Activated CD4-positive, CD25-positive, alpha-beta regulatory T cell treated with anti-CD3 and anti-CD28 coated beads, Interleukin-2, amount 50 U/mL, for 24 hours (primary cell): ENCODE data around the gene PDCD2L.
"Not testable (repeated sequence)": the region's sequence is repeated elsewhere in the genome, so short reads cannot be mapped to it uniquely, and the experiment has no call there.

ENCODE experiments used
- ATAC-seq, 2 donors: fragments of 150-1000 bp; cut with Tn5 transposase; one replicate each; pipeline ENCODE4 v1.10.0; 2021; ENCODE audit warnings: mild to moderate bottlenecking in 1 of 2, moderate library complexity in 1 of 2

Gene PDCD2L

DNA sequence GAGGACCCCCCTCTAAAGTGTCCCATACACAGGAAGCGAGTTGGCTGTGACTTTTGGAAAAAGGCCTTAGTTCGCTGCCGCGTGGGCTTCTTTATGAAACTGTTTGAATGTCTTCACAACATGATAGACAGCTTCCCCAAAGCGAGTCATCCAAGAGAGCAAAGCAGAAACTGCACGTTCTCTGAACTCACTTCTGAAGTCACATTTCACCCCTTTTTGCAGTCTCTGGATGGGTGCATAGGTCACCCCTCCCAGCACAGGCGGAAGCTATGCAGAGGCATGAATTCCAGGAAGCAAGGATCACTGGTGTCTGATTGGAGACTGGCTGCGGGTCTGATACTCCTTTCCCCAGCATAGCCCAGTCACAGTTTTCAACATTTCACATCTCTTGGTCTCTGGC lies 28.6 kb upstream of the PDCD2L start:
- no peak for ATAC-seq

DNA sequence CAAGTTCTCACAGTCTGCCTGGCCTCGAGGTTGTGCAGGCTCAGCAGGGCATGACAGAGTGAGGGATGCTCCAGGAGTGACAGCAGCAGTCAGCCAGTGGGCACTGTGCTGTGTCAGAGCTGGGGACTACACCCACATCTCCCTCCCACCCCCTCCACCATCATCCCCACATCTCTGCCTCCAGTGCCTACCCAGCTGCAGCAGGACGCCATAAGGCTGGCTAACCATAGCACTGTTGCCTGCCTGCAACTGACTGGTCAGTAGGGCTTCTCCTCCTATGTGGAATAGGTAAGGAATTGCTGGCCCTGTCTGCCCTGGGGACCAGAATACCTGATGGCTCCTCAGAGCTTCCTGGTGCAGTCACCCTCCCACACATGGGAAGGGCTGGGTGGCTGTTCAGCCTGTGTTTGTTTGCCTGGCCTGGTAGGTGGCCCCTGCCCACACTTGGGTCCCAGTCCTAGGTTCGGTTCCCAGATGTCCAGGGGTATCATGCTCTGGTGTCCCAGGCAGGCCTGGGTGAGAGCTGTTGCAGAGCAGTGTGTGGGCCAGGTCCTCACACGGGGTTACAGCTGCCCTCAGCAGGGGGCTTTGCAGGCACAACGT lies 23.5 kb upstream of the PDCD2L start:
- ATAC-seq: no peak

DNA sequence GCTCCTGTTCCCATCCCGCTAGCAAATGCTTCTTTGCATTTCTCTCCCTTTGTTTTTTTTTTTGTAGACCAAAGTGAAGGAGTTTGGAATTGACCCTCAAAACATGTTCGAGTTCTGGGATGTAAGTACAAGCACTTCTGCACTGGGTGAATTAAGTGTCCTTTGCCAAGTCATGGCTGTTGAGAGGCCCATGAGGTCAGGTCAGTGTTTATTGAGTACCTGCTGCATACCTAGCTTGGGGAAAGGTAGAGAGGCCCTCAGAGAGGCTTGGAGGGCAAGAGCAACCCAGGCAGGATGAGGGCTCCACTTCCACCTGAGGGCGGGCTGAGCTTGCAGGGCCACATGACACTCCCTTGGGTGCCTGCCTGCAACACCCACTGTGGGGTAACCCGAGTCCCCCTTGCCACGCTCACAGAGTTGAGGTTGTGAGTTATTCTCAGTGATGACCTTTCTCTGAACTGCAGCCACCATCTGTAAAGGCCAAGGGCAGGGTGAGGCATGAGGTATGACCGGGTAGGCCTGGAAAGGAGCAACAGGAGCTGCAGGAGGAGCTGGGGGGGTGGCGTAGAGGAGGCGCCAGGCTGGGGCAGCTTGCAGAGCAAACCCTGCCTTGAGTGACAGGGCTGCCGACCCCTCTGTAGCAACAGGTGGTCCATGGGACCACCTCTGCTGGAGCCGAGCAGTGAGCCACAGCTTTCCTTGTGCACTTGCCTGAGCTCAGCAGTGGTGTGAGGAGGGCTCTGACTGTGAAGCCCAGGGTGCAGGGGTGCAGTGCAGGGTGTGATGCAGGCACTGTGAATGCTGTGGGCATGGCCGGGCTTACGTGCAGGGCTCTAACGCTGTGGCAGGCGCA lies 22.6 kb upstream of the PDCD2L start:
- ATAC-seq: no peak

DNA sequence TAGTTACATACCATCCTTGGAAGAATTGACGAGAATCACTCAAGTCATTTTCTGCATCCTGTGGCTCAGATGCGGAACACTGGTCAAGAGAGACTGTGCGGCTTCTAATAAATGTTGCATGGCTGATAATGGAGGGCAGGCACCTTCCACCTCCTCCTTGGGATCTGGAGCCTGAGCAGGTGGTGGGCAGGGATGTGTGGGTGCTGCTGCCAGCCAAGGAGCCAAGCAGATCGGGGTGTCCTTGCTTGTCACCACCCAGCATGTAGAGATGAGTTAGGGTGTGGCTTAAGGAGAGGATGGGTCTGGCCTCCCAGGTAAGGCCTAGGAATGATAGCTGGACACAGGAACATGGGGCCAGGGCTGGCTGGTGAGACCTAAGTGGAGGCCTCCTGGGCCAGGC lies 21.7 kb upstream of the PDCD2L start:
- no peak for ATAC-seq

DNA sequence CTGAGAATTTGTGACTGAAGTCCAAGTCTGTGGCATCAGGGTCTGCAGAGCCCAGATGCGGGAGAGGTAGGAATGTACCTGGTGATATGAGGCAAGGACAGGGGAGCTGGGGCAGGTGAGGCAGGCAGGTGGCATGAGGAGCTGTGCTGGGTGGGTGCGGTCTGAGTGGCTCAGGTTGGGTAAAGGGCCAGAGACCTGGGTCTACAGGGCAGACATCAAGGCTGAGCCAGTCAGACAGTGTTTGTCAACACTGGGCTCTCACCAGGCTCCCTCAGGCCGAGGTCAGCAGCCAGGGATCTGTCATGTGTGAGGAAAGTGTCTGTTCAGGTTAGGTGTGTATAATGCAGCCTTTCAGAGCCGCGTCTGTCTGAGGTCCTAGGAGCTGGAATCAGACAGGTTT lies 20.6 kb upstream of the PDCD2L start:
- no peak for ATAC-seq

DNA sequence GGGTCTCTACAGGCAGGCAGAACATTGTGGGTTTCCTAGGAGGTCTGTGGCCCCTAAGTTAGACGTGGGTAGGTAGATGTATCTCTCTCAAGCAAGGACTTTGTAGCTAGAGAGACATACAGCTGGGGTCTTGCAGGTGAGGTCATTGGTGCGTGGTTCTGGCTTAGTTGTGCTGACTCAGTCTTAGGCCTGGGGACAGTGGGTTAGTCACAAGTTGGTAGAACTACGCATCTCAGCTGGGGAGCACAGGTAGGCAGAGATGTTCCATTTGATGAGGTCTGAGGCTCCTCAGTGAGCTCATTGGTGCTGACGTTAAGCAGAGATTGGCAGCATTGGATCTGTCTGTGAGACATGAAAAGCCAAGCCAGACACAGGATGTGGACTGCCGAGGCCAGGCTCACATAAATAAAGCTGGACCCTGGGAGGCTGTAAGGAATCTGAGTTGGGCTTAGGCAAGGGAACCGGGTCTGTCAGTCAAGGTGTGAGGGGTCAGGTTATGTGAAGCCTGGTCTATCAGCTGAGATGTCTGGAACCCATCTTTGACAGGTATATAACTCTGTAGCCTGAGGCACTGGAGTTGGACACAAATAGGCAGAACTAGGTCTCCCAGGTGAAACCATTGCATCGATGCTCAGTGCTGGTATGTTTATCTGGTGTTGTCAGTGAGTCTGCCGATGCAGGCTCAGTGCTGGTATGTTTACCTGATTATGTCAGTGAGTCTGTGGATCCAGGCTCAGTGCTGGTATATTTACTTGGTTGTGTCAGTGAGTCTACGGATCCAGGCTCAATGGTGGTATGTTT lies 17.4 kb upstream of the PDCD2L start:
- no peak for ATAC-seq

DNA sequence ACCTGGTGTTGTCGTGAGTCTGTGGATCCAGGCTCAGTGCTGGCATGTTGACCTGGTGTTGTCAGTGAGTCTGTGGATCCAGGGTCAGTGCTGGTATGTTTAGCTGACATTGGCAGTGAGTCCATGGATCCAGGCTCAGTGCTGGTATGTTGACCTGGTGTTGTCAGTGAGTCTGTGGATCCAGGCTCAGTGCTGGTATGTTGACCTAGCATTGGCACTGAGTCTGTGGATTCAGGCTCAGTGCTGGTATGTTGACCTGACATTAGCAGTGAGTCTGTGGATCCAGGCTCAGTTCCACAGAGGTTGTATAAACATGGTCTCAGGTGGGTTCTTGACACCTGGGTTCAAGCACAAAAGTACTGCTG lies 16.8 kb upstream of the PDCD2L start:
- ATAC-seq: no peak

DNA sequence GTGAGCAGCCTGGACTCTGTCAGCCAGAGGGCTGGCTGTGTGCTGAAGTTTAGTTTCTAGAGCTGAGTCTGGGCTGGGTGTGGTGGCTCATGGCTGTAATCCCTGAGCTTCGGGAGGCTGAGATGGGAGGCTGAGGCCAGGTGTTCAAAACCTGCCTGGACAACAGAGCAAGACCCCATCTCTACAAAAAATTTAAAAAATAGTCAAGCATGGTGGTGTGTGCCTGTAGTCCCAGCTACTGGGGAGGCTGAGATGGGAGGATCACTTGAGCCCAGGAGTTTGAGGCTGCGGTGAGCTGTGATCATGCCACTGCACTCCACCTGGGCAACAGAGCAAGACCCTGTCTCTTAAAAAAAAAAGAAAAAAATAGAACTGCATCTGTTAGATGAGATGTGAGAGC lies 15.5 kb upstream of the PDCD2L start:
- not testable (repeated sequence) for ATAC-seq

DNA sequence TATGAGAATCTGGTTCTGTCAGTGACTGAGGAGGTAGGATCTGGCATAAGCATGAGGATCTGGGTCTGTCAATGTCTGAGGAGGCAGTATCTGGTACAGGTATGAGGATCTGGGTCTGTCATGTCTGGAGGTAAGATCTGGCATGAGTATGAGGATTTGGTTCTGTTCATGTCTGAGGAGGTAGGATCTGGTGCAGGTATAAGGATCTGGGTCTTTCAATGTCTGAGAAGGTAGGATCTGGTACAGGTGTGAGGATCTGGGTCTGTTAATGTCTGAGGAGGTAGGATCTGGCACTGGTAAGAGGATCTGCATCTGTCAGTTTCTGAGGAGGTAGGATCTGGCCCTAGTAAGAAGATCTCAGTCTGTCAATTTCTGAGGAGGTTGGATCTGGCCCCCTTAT lies 12.4 kb upstream of the PDCD2L start:
- no peak for ATAC-seq

DNA sequence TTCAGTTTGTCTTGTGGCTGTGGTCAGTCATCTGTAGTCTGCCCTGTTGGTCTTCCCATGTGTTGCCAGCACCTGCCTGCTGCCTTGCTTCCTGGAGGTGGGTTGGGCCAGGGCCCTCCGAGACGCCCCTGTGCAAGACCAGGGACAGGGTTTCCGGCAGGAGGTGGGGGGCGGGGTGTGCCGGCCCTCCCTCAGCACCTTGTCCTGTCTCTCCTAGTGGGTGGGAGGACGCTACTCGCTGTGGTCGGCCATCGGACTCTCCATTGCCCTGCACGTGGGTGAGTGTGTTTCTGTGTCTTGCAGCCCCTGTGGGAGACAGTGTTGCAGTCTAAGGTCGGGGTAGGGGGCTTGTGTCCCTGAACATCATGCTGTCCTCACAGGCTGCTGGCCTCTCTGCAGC lies 11.2 kb upstream of the PDCD2L start:
- no peak for ATAC-seq

GRCh38 chr19:34393629-34394028 lies 10.6 kb upstream of the PDCD2L start:
- ATAC-seq: no peak

DNA sequence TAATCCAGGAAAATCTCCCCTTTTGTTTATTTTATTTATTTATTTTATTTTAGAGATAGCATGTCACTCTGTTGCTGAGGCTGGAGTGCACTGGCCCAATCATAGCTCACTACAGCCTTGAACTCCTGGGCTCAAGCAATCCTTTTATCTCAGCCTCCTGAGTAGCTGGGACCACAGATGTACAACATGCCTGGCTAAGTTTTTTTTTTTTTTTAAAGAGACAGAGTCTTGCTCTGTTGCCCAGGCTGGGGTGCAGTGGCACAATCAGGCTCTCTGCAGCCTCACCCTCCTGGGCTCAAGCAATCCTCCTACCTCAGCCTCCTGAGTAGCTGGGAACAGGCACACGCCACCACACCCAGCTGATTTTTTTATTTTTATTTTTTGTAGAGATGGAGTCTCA lies 6.3 kb upstream of the PDCD2L start:
- ATAC-seq: no peak

- no peak for ATAC-seq
Measured at GRCh38 chr19:34399886-34400285, 4.3 kb upstream of the PDCD2L start.

DNA sequence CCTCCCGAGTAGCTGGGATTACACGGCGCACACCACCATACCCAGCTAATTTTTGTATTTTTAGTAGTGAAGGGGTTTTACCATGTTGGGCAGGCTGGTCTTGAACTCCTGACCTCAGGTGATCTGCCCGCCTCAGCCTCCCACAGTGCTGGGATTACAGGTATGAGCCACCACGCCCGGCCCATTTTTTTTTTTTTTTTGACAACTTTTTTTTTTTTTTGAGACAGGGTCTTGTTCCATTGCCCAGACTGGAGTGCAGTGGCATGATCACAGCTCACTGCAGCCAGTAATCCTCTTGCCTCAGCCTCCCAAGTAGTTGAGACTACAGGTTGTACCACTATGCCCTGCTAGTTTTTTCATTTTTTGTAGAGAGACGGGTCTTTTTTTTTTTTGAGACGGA lies 3.4 kb upstream of the PDCD2L start:
- ATAC-seq: not testable (repeated sequence)

- no peak for ATAC-seq
Measured at GRCh38 chr19:34402074-34402600, 2.1 kb upstream of the PDCD2L start.

DNA sequence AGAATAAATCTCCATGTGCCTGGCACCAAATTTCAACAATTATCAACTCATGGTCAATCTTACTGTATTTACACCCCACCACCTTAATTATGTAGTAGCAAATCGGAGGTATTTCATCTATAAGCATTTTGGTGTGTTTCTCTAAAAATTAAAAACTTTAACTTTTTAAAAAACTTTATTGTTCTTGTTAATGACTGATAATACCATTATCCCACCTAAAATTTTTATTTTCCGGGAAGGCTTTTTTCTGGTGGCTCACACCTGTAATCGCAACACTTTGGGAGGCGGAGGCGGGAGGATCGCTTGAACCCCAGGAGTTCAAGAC lies 453 bp upstream of the PDCD2L start:
- peak; percentile 5 for ATAC-seq

DNA sequence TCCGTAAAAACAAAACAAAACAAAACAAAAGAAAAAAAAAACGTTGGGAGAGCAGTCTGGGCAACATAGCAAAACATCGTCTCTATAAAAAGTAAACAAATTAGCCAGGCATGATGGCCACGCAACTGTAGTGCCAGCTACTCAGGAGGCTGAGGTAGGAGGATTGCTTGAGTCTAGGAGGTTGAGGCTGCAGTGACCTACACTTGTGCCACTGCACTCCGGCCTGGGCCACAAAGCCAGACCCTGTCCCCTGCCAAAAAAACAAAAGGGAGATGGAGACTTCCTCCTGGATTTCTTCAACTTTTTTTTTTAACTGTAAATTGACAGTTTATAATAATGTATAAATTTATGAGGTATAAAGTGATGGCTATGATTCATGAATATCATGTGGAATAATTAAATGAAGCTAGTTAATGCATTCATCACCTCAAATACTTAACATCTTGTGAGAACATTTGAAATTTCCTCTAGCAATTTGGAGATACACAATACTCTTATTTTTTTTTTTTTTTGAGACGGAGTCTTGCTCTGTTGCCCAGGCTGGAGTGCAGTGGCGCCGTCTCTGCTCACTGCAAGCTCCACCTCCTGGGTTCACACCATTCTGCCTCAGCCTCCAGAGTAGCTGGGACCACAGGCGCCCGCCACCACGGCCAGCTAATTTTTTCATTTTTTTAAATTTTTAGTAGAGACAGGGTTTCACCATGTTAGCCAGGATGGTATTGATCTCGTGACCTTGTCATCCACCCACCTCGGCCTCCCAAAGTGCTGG lies 1.9 kb downstream of the PDCD2L start:
- no peak for ATAC-seq

- ATAC-seq: no peak
Measured at GRCh38 chr19:34408411-34408810, 4.2 kb downstream of the PDCD2L start.

DNA sequence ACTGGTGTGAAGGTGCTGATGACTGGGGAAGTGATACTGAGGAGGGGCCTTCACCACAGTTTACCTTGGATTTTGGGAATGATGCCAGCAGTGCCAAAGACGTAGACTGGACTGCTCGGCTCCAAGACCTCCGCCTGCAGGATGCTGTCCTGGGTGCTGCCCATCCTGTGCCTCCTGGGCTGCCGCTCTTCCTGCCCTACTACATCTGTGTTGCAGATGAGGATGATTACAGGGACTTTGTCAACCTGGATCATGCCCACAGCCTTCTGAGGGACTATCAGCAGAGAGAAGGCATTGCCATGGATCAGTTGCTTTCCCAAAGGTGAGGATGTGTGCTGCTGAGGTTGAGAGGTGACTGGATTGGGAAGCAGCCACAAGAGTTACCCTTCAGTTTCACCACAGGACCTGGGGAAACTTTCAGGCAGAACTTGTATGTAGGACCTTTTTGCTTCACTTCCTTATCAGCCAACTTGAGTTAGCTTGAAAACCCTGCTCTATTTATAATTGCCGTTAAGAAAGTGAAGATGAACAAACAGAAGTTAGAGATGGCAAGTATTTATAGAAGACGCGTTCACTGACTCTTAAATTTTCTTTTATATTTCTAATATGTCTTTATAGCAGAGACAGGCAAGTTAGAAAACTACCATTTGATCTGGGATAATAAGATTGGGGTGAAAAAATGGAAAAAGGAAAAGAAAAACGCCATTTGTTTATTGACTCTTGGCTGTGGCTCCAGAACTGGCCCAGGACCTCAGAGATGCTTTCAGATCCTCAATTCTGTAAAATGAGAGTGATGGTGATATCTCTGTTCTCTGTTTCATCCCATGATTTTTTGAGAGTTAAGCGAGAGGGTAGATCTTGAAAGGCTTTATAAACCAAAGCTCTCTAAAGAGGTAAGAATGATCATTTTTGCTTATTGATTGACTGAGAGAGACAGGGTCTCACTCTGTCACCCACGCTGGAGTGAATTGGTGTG lies 5.3 kb downstream of the PDCD2L start:
- ATAC-seq: no peak

- ATAC-seq: no peak
Measured at GRCh38 chr19:34411216-34411615, 7.0 kb downstream of the PDCD2L start.

DNA sequence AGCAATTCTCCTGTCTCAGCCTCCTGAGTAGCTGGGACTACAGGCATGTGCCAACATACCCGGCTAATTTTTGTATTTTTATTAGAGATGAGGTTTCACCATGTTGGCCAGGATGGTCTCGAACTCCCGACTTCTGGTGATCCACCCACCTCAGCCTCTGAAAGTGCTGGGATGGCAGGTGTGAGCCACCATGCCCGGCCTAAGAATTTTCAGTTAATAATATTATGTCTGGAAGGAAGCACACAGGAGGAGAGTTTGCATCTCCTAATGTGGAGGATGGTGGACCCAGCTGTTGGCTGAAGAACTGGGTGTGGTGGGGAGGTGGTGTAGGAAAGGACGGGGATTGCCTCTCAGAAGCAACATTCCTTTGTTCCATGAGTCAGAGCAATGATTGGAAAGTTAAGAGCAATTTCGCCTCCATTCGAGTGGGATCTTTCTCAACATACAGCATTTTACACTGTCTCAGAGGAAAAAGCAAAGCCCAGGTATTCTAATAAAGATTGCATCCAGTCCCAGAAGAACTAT lies 11.9 kb downstream of the PDCD2L start:
- ATAC-seq: no peak
